Lower leg skin (tissue), 4 donors: ENCODE measurements around the gene CCL16. TPM values are rescaled to one million over a fixed set of nuclear protein-coding genes. Genes with fewer than 3 reads are reported as not detected.

Source experiments
- DNase-seq, 2 donors: peaks; one replicate each; pipeline ENCODE4 v3.0.0-alpha.2; 2019; ENCODE audit warnings: low spot score in 2 of 2
- H3K4me3 ChIP-seq: fragments of 200-600 bp; sonication (generic); 2 replicates; pipeline ENCODE4 v1.5.1; 2017; ENCODE audit warnings: mild to moderate bottlenecking, low read depth; ENCODE audit not compliant: poor library complexity, severe bottlenecking
- POLR2A ChIP-seq, 2 donors: fragments of 450-650 bp; IDR thresholded peaks; one replicate each; pipeline ENCODE4 v1.6.1; 2016 to 2017; ENCODE audit warnings: antibody characterized with exemption in 2 of 2, mild to moderate bottlenecking in 1 of 2, moderate library complexity in 1 of 2
- WGBS, 2 donors: methylation state at CpG; one replicate each; pipeline ENCODE4 v1.1.5; 2018; 5-methylcytosine and 5-hydroxymethylcytosine counted together
- intact Hi-C: fragments of 100-400 bp; cut with DNase I; formaldehyde crosslinking; loops from one replicate; pipeline ENCODE4 v1.15.0; 2023; ENCODE audit warnings: low total_unique reads
- total RNA-seq, 4 donors: library from RNA; depleted of rRNA; stranded (reverse); fragments of >200 nt; gene quantifications; one replicate each; pipeline ENCODE4 v1.1.0, GENCODE V29; 2016
- TF ChIP-seq, protein P1 (sequence below), 3 donors: fragments of 450-650 bp; IDR thresholded peaks; one replicate each; pipeline ENCODE4 v1.5.1; 2016; ENCODE audit warnings: antibody characterized with exemption in 3 of 3, mild to moderate bottlenecking in 3 of 3, moderate library complexity in 2 of 3

CCL16 gene
- total RNA-seq, 4 donors from 2014 or later, result 0.39 TPM; not detected in 3

DNA sequence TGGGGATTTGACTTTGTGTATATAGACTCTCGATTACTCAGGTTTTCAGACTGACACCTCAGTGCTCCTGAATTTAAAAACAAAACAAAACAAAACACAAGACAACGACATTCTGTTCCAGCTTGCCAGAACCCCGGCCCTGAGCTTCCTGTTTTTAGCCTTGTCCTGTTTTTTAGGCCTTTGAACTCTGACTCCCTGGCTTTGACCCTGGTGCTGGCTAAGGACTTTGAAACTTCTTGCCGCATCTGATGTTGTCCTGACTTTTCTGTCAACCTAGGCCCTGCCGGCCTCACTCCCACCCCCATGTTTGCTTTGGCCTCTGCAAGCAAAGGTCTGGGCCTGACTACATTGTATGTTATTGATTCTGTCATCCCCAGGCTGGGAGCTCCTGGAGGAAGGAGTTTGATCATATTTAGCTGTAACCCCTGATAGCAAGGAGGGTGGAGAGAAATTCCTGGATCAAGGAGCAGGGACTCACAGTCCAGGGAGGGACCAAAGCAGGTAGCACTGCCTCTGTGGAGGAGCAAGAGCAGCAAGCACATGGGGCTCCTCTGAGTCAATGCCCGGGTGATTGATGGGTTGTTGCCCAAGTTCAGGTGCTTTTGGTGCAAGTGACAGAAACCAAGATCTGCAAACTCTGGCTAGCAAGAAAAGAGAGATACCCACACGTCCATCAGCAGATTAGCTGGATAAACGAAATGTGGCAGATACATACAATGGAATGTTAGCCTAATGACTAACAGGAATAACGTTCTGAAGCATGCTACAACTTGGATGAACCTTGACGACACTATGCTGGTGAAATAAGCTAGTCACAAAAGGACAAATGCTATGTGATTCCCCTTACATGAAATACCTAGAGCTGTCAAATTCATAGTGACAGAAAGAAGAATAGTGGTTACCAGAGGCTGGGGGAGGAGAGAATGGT, 7.7 kb downstream of the CCL16 start:
- intact Hi-C loops, result no loop called here
- DNase-seq, result peak in 1 of 2 donors; percentile 81
- TF ChIP-seq POLR2A (IDR thresholded peaks at IDR 0.05), result no peak
- TF ChIP-seq, protein P1, sequence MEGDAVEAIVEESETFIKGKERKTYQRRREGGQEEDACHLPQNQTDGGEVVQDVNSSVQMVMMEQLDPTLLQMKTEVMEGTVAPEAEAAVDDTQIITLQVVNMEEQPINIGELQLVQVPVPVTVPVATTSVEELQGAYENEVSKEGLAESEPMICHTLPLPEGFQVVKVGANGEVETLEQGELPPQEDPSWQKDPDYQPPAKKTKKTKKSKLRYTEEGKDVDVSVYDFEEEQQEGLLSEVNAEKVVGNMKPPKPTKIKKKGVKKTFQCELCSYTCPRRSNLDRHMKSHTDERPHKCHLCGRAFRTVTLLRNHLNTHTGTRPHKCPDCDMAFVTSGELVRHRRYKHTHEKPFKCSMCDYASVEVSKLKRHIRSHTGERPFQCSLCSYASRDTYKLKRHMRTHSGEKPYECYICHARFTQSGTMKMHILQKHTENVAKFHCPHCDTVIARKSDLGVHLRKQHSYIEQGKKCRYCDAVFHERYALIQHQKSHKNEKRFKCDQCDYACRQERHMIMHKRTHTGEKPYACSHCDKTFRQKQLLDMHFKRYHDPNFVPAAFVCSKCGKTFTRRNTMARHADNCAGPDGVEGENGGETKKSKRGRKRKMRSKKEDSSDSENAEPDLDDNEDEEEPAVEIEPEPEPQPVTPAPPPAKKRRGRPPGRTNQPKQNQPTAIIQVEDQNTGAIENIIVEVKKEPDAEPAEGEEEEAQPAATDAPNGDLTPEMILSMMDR (IDR thresholded peaks at IDR 0.05), result peak in 1 of 3 donors; percentile 58
- no peak overlapping the region for H3K4me3 ChIP-seq
- 49 to 52% methylated on average over 10 of the region's 10 CpGs for WGBS, 2 donors

DNA sequence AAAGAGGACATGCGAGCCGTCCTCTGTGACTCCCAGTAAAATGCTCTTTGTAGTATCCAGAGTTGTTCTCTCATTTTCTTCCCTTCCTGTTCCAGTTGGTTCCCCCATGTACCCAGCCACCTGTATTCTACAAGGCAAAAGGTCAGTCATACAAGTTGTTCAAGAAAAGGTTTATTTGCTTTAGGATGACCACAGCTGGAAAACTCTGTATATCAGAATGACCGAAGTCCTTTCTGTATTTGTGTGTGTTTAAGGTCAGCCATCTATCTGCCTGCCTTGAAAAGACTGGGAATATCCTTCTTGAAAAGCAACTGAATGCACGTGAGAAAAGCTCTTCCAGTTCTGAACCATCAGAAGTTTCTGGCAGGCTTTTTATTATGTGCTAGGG, 8.4 kb downstream of the CCL16 start:
- intact Hi-C loops, result no loop called here
- TF ChIP-seq, protein P1 (IDR thresholded peaks at IDR 0.05), result no peak
- no peak for TF ChIP-seq POLR2A (IDR thresholded peaks at IDR 0.05)
- 79 to 80% methylated on average over 4 of the region's 4 CpGs for WGBS, 2 donors
- DNase-seq, result no peak
- H3K4me3 ChIP-seq, result no peak overlapping the region

DNA sequence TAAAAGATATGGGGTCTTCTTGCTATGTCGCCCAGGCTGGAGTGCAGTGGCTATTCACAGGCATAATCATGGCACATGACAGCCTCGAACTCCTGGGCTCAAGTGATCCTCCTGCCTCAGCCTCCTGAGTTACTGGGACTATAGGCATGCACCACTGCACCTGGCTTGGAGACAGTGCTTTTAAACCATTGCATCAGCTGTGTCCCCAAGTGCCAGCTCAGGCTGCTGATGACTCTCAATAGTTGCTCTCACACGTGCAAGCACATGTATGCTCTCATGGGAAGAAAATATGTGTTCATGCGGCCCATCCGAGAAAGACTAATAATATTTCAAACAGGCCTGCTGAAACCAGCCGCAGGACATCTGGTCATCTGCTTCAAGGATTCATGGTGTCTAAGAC, 8.8 kb downstream of the CCL16 start:
- no peak for TF ChIP-seq POLR2A (IDR thresholded peaks at IDR 0.05)
- TF ChIP-seq, protein P1 (IDR thresholded peaks at IDR 0.05), result no peak
- no peak overlapping the region for H3K4me3 ChIP-seq
- intact Hi-C loops, result no loop called here
- 85 to 89% methylated on average over 6 of the region's 6 CpGs for WGBS, 2 donors
- peak in 1 of 2 donors; percentile 48 for DNase-seq

- DNase-seq, result no peak
- intact Hi-C loops, result no loop called here
- WGBS, 2 donors, result 79 to 83% methylated on average over 1 of the region's 1 CpG
- TF ChIP-seq, protein P1 (IDR thresholded peaks at IDR 0.05), result no peak
- no peak overlapping the region for H3K4me3 ChIP-seq
Observed at GRCh38 chr17:35972066-35972465, 9.2 kb downstream of the CCL16 start.

GRCh38 chr17:35969558-35970380, 11.5 kb downstream of the CCL16 start:
- TF ChIP-seq, protein P1 (IDR thresholded peaks at IDR 0.05), result no peak
- no peak for TF ChIP-seq POLR2A (IDR thresholded peaks at IDR 0.05)
- no peak overlapping the region for H3K4me3 ChIP-seq
- peak; percentile 75 to 93 for DNase-seq
- WGBS, 2 donors, result 43 to 44% methylated on average over 8 of the region's 8 CpGs
- intact Hi-C loops, result loop anchor here (10.0 kb wide), 1 partner anchor 515 kb away; the partner anchor contains the start of gene ZNHIT3
